Occipital lobe (tissue), 2 donors: ENCODE data around the gene BTBD9. TPM values are rescaled to one million over a fixed set of nuclear protein-coding genes. Genes with fewer than 3 reads are reported as not detected.
A peak's percentile ranks its signal among the peaks of the same experiment; 100 is the strongest.

ENCODE experiments used
- DNase-seq: peaks from one replicate; lab custom pipeline; 2025; lab: John Stamatoyannopoulos, UW
- total RNA-seq: library from RNA; depleted of rRNA; stranded (reverse); fragments of >200 nt; gene quantifications from one replicate; pipeline ENCODE4 v1.2.3, GENCODE V29; 2014

The BTBD9 gene
- total RNA-seq, 1 donor from 2014 or later, result 38.1 TPM

- no peak for DNase-seq
Measured at GRCh38 chr6:38151580-38152500, 487.9 kb downstream of the BTBD9 start.

GRCh38 chr6:38150681-38151296, 488.9 kb downstream of the BTBD9 start:
- DNase-seq, result no peak

- no peak for DNase-seq
Measured at GRCh38 chr6:38150021-38150420, 489.7 kb downstream of the BTBD9 start.

GRCh38 chr6:38149531-38149930, 490.2 kb downstream of the BTBD9 start:
- no peak for DNase-seq

- no peak for DNase-seq
Measured at GRCh38 chr6:38148606-38149005, 491.1 kb downstream of the BTBD9 start.

- DNase-seq, result no peak
Measured at GRCh38 chr6:38146734-38147027, 493.0 kb downstream of the BTBD9 start.

GRCh38 chr6:38146021-38146733, 493.6 kb downstream of the BTBD9 start:
- peak; percentile 33 for DNase-seq

GRCh38 chr6:38144365-38144945, 495.3 kb downstream of the BTBD9 start:
- no peak for DNase-seq

- peak; percentile 19 for DNase-seq
Measured at GRCh38 chr6:38143191-38144150, 496.3 kb downstream of the BTBD9 start.

- no peak for DNase-seq
Measured at GRCh38 chr6:38142178-38142902, 497.4 kb downstream of the BTBD9 start.

- no peak for DNase-seq
Measured at GRCh38 chr6:38141716-38142115, 498.0 kb downstream of the BTBD9 start.

GRCh38 chr6:38141085-38141484, 498.6 kb downstream of the BTBD9 start:
- DNase-seq, result no peak

GRCh38 chr6:38138374-38138773, 501.4 kb downstream of the BTBD9 start:
- no peak for DNase-seq

GRCh38 chr6:38137608-38138265, 502.0 kb downstream of the BTBD9 start:
- DNase-seq, result no peak

- DNase-seq, result no peak
Measured at GRCh38 chr6:38136547-38136946, 503.2 kb downstream of the BTBD9 start.

GRCh38 chr6:38134704-38135088, 505.0 kb downstream of the BTBD9 start:
- no peak for DNase-seq

- DNase-seq, result no peak
Measured at GRCh38 chr6:38133932-38134703, 505.6 kb downstream of the BTBD9 start.

GRCh38 chr6:38131527-38131965, 508.2 kb downstream of the BTBD9 start:
- no peak for DNase-seq

- DNase-seq, result no peak
Measured at GRCh38 chr6:38127284-38127683, 512.4 kb downstream of the BTBD9 start.
